Fibroblast of skin of left biceps (primary cell): ENCODE data around the gene PDCD7.
"Not testable (repeated sequence)": the region's sequence is repeated elsewhere in the genome, so short reads cannot be mapped to it uniquely, and the experiment has no call there.

Source experiments
- DNase-seq, 2 experiments: peaks; one replicate each; pipeline ENCODE4 v3.0.0-alpha.2; 2013; ENCODE audit warnings: low read depth in 2 of 2

The PDCD7 gene

GRCh38 chr15:65130941-65131340 is 2.7 kb downstream of the PDCD7 start:
- no peak for DNase-seq

- DNase-seq, result no peak
These were observed 18.1 kb downstream of the PDCD7 start for GRCh38 chr15:65115542-65115941.

GRCh38 chr15:65115086-65115485 is 18.5 kb downstream of the PDCD7 start, which contains the start of gene UBAP1L:
Gene UBAP1L (minus strand): TSS chr15:65115200. CDS start chr15:65106215, 8,985 bp downstream.
- no peak for DNase-seq

- no peak for DNase-seq
These were observed 22.8 kb downstream of the PDCD7 start for GRCh38 chr15:65110676-65111292.

GRCh38 chr15:65106011-65106590 is 27.5 kb downstream of the PDCD7 start:
- no peak for DNase-seq

GRCh38 chr15:65105038-65105437 is 28.6 kb downstream of the PDCD7 start:
- no peak for DNase-seq

- no peak for DNase-seq
These were observed 30.7 kb downstream of the PDCD7 start for GRCh38 chr15:65102912-65103311.

- DNase-seq, result no peak
These were observed 31.5 kb downstream of the PDCD7 start for GRCh38 chr15:65101891-65102708.

GRCh38 chr15:65101411-65101890 is 32.2 kb downstream of the PDCD7 start:
- DNase-seq, result peak in 1 of 2 experiments; percentile 17

GRCh38 chr15:65100442-65100841 is 33.2 kb downstream of the PDCD7 start:
- DNase-seq, result no peak

- not testable (repeated sequence) for DNase-seq
These were observed 33.8 kb downstream of the PDCD7 start for GRCh38 chr15:65099801-65100200.

- DNase-seq, result no peak
These were observed 34.3 kb downstream of the PDCD7 start for GRCh38 chr15:65099336-65099735.

GRCh38 chr15:65097651-65098263 is 35.9 kb downstream of the PDCD7 start:
- DNase-seq, result no peak

- DNase-seq, result no peak
These were observed 36.9 kb downstream of the PDCD7 start for GRCh38 chr15:65096481-65097385.

GRCh38 chr15:65095747-65096104 is 37.9 kb downstream of the PDCD7 start:
- DNase-seq, result no peak

- DNase-seq, result no peak
These were observed 38.4 kb downstream of the PDCD7 start for GRCh38 chr15:65095011-65095746.

- no peak for DNase-seq
These were observed 39.2 kb downstream of the PDCD7 start for GRCh38 chr15:65094294-65094995.

GRCh38 chr15:65093793-65094170 is 39.8 kb downstream of the PDCD7 start:
- DNase-seq, result not testable (repeated sequence)

GRCh38 chr15:65092911-65093792 is 40.5 kb downstream of the PDCD7 start:
- DNase-seq, result no peak
